Fibroblast of skin of scalp (primary cell): ENCODE data around the gene CDC6.

Experiments
- DNase-seq: peaks from one replicate; pipeline ENCODE4 v3.0.0-alpha.2; 2013

Gene CDC6

DNA sequence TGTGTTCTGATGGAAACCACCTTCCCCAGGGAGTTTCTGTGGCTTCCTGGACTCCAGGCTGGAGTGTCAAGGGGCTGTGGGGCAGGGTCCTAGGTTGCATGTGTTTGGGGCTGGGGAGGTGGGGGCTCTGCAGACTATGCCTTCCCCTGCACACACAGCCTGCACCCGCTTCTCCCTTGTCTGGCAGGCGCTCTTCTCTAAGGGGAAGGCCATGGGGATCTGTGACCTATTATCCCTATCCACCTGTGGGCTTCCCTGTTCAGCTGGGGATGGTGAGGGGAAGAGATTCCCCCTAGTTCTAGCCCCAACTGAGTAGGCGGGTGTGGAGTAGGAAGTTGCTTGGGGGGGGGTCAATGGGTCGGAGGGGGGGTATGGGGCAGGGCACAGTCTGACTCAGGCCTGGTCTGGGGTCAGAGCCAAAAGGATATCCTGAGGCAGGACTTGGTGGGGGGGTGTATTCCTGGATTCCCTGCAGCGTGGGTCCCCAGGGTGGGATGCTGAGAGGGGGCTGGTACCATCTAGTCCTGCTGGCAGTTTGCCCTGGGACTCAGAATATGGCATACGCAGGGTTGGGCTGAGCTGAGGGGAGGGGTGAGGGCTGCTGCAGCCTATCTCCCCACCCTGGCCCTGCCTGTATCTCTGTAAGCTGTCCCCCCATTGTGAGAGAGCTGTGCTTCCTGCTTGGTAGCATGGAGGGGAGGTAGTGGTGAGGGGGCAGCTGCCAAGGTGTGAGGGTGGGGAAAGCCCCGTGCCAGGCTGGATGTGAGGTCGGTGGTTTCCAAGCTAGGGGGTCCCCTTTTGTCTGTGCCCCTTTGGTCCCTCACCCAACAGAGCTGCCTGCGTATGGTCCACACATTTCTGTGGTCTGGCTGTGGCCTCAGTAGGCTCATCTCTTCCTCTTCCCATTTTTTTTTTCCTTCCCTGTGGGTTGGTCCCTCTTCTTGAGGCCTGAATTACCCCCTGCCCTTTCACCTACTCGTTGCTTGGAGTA lies 36.0 kb downstream of the CDC6 start:
- DNase-seq = peak; percentile 86

DNA sequence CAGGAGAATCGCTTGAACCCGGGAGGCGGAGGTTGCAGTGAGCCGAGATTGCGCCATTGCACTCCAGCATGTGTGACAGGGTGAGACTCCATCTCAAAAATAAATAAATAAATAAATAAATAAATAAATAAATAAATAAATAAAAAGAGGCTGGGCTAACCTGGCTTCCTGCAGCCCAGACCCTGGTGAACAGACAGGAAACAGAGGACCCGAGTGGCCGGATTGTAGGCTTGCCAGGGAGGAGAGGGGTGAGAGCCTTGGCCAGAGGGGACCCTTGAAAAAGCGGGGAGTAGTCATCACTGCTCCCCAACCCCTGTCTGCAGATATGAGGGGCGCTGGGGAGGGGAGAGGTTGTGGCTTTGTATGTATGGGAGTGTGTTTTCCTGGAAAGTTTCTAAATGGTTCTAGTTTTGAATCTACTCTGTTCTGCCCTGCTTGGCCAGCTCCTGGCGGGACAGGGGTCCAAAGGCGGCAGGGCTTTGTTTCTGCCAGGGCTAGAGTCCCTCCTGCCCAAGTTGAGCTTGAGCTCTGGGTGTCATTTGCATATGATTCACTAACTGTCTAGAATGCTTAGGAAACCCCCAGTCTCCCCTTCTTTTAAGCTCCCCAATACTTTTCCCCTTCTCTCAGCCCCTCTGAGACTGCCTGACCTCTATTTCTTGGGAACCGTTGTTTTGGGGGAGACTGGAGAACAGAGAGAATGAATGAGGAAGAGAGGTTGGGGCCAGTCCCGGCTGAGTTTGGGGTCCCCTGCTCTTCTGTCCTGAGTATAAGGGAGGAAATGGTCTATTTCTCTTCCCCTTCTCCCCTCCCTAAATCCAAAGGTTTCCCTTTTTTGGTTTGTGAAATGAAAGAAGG lies 37.7 kb downstream of the CDC6 start:
- DNase-seq = no peak

DNA sequence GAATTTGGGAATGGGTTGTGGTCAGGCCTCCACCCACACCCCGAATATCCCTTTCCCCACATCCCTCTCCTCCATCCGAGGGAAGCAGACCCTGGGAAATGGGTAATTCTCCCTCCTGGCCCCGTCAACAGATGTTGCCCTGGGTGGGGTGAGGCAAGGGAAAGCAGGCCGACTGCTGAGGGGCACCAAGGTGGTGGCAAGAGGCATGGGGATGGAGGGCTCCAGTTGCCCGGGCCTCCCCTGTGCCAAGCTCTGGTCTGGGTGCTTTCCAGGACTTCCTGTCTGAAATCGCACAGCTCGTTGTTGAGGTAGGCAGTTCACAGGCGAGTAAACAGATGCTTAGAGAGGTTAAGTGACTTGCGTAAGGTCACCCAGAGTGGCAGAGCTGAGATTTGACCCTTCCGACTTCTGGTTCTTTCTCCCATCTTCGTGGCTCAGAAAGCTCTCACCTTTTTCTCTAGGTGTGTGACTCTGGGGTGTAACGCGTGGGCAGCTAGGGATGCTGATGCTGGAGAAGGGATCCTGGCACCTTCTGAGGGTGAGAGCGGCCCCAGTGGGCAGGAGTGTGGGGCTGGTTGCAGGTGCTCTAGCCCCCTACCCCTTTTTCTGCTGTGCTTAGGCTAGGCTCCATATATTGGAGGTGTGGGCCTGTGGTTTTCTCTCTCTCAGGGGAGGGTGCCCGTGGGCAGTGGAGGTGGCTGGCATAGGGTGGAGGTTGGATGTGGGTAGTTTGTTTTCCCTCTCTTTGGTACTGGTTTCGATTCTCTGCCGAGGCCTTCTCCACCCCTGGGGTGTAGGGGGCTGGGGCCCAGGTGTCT lies 38.5 kb downstream of the CDC6 start:
- no peak for DNase-seq

DNA sequence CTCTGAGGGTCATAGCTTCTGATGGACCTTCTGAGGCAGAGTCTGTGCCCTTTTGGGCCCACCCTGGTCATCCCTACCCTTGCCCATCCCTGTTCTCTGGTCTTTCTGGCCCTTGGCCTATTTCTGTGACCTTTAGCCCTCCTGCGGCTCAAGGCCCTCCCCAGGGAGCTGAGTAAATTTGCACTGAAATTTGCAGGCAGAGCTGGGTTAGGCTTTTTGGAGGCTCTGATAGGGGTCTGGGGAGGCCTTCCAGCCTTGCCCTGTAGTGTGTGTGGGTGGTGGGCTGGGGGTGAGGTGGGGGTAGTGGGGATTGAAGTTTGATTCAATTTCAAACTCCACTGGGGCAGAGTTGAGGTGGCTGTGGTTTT lies 39.1 kb downstream of the CDC6 start:
- no peak for DNase-seq

DNA sequence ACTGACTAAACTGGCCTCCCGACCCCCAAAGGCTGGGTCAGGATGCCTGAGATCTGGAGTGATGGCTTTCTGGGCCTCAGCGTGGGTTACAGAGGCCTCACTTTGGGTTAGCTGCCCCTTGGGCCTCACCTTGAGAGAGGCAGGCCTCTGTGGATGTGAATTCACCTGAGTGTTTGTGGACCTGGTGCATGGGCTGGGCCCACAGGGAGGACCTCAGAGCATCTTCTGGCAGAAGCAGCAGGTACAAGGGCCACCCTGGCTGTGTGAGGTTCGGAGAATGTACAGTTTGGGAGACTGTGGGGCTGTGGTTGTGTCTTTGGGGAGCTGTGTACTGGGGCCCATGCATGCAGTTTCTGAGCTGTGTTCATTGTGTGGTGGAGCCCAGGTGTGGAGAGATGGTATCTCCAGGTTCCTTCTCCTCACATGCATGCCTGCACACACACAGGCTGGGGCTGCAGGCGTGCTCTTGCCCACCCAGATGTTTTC lies 39.6 kb downstream of the CDC6 start:
- DNase-seq = no peak

DNA sequence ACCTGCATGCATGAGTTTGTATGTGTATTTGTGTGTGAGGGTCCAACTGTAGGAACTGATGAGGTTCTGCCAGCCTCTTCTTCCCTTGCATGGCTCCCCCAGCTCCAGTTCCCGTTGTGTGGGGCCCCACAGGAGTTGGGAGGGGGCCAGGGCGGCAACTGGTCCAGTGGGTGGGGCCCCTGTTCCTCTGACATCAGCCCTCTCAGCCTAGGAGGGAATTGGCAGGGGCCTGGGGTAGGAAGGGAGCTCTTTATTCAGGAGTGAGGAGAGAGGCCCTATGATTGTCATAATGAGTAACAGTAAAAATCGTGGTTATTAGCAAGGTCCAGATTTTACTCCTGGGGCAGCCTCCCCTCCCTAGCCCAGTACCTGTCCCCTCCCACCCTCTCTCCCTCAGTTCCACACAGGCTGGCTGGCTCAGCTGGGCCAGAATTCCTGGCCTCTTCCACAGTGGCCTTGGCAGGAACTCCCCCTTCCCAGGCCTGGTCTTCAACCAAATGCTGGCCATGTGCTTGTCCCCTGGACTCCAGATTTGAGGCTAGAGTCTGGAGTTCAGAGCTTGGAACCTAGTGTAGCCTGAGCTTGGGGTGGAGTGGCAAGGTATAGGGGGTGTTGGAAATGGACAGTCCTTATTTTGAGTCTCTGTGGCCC lies 40.2 kb downstream of the CDC6 start:
- DNase-seq = no peak

DNA sequence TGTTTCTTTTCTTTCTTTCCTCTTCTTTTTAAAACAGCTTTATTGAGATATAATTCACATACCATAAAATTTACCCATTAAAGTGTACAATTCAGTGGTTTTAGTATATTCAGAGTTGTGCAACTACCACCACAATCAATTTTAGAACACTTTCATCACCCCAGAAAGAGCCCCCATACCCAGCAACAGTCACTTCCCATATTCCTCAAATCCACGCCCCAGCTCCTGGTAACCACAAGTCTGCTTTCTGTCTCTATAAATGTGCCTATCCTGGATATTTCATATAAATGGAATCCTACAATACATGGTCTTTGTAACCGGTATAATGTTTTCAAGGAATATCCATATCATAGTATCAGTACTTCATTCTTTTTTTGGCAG lies 40.7 kb downstream of the CDC6 start:
- DNase-seq = no peak

DNA sequence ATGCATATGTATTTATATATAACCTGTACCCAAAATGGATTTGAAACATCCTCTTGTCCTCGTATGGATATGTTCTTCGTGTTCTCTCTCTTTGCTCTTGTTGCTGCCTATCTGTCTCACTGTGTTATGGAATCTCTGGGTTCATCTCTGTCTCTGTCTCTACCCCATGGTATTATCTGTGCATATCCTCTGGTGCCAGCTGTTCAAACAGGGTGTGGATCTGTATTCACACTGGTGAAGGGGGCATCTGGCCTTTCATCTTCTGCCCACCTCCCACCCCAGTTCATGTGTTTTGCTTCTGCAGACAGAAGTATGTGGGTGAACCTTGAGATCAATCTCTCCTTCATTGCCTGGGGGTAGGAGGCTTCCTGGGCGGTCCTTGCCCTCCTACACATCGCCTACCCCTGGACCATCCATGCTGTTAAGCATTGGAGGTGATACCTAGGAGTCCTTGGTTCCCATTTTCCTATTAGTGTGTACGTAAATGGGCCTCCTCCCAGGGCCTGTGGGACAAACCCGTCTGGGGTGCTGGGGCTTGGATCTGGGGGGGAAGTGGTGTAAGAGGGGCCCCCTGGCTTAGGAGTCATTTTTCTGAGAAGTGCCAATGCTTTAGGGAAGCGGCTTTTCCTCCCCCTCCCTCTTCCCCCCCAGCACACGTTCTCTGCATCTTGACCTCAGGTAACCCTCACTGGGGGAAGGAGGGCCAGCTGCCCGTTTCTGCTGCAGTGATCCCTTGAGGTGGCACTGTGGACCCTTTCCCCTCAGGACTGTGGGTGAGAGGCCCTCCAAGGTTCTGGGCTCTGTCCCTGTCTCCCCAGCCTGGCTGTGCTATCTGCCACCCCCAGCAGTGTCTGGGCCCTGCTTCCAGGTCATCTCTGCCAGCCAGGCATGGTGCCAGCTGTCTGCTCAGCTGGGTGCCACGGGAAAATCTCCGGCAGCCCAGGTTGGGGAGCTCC lies 42.4 kb downstream of the CDC6 start:
- no peak for DNase-seq

DNA sequence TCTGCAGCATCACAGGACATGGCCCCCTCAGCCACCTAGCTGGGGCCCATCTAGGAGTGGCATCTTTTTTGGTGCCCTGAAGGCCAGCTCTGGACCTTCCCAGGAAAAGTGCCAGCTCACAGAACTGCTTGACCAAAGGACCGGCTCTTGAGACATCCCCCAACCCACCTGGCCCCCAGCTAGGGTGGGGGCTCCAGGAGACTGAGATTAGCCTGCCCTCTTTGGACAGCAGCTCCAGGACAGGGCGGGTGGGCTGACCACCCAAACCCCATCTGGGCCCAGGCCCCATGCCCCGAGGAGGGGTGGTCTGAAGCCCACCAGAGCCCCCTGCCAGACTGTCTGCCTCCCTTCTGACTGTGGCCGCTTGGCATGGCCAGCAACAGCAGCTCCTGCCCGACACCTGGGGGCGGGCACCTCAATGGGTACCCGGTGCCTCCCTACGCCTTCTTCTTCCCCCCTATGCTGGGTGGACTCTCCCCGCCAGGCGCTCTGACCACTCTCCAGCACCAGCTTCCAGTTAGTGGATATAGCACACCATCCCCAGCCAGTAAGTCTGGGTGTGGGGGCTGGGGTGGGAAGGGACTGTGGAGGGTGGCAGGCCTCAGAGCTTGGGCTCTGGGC lies 43.3 kb downstream of the CDC6 start:
- no peak for DNase-seq

DNA sequence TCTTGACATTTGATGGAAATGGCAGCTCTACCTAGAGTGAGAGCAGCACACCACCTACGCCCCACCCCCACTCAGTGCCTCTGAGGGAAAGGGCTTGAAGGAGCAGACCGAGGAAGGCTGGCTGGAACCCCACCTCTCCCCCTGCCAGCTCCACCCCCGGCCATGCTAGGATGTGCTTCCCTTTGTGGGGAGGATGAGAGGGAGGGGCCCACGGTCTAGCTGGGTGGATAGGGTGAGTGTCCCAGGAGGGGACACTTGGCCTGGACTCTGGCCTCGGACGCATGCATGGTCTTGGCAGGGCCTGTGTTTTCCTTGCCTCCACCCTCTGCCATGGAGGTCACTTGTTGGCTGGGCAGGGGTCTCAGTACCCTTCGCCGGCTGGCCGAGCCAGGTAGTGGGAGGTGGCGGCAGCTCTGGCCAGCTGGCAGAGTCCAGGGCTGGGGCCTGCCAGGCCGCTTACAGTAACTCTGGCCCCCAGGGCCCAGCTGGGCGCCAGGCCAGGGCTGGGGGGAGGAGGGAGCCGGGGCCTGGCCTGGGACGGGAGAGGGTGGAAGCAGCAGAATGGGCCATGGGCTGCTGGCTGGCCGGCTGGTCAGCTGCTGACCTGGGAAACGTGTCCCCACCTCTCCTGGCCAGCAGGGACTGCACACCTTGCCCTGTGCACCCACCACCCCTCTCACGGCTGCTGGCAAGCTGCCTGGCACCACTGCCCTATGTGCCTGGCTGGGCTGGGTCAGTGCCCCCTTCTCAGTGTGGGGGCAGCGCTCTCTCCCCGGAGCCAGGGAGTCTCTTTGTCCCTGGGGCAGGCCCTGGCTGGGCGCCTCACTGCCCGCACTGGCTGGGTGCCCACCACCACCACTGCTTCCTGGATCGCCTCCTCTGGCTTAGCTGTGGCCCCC lies 44.3 kb downstream of the CDC6 start:
- DNase-seq = no peak

DNA sequence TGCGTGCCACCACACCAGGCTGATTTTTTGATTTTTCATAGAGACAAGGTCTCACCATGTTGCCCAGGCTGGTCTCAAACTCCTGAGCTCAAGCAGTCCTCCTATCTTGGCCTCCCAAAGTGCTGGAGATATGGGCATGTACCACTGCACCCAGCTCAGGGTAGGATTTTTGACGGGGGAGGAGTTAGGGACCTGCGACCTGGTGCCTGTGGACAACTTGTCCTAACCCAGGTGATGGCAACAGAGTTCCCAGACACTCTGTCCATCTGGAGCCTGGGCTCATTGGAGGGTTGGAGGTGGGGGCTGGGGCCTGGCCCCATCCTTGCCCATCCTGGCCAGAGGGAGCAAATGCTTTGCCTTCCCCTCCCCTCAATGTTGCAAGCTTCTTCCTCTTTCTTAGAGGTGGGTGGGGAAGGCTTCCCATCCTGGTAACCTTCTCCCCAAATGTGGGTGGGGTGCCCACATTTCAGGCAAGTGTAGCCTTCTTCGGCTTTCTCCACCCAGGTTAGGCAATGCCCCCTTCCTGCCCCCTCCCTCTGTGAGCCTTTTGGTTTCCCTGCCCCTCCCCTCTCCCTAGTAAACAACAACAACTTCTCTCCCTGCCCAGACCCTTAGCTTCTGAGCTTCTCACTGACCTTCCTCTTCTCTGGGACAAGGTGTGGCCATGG lies 46.2 kb downstream of the CDC6 start:
- DNase-seq = no peak

DNA sequence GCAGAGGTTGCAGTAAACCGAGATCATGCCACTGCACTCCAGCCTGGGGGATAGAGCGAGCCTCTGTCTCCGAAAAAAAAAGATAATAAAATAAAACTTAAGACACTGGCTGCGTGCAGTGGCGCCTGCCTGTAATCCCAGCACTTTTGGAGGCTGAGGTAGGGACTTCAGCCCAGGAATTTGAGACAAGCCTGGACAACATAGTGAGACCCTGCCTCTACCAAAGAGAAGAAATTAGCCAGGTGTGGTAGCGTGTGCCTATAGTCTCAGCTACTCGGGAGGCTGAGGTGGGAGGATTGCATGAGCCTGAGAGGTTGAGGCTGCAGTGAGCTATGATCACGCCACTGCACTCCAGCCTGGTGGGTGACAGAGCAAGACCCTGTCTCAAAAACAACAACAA lies 47.9 kb downstream of the CDC6 start:
- DNase-seq = no peak

DNA sequence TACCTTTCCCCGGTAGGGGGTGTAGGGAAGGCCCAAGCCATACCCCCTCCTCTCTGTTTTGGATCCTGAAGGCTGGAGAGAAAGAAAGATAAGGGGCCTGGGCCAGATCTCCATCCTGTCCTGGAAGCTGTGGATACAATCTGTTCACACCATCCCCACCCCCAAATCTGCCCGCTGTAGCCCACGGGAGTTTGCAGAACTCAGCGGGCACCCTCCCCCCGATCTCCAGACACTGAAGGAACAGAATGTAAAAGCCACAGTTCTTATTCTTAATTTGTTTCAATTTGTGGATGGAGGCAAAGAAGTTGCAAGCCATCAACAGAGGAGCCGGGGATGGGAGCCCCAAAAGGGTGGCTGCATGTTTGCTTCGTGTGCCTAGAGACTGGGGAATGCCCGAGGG lies 49.7 kb downstream of the CDC6 start:
- no peak for DNase-seq

DNA sequence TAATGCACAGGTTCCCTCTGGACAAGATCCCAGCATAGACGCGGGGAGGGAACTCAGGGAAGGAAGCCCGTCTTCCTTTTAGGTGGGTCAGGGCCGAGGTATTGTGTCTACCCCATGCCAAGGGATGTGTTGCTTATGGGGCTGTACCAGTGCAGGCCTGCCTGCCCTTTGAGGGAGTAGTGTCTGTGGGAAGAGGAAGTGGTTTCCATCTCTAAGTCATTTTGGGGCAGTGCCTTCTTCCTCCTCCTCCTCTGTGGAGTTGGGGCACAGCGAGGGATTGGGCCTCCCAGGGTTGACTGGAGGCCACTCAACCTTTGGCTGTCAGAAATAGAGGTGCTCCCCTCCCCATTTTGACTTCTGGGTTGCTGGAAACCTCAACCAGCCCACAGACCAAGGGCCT lies 50.4 kb downstream of the CDC6 start:
- DNase-seq = no peak

DNA sequence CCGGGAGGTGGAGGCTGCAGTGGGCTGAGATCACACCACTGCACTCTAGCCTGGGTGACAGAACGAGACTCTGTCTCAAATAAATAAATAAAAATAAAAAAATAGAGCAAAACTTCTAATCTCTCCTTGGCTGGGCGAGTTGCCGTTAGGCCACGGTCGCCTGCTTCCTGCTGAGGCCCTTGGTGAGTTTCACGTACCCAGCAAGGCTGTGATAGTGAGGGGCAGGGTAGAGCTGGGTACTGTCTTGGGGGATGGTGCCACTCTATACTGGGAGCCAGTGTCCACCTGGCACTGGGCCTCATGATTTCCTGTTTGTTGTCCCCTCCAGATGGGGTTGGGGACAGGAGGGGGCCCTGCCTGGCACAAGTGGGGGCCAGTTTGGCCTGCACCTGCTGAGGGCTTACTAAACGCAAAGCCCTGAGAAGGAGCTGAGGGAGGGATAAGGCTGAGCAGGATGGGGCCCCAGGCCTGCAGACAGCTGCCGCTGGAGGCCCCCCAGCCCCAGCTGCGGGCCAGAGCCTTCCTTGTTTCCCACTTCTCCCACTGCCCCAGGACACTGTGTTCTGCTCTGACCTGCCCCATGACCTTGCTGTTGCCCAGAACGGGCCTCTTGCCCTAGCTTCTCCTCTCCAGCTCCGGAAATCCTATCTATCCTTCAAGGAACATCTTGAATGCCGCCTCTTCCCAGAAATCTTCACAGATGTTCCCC lies 51.4 kb downstream of the CDC6 start:
- DNase-seq = no peak

DNA sequence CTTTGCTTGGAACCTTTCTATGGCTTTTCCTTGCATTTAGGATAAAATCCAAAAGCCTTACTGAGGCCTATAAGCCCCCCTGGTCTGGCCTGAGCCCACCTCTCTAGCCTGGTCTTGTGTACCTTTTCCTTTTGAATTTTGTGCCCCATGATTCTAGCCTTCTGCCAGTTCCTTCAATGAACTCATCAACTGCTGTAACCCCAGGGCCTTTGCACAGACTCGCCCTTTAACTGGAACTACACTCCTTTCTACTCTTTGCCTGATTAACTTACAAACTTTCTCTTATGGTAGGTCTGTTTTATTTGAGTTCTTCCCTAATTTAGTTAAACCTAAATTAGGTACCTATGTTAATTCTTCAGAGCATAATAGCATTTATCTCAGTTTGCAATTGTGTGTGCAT lies 52.6 kb downstream of the CDC6 start:
- DNase-seq = no peak

DNA sequence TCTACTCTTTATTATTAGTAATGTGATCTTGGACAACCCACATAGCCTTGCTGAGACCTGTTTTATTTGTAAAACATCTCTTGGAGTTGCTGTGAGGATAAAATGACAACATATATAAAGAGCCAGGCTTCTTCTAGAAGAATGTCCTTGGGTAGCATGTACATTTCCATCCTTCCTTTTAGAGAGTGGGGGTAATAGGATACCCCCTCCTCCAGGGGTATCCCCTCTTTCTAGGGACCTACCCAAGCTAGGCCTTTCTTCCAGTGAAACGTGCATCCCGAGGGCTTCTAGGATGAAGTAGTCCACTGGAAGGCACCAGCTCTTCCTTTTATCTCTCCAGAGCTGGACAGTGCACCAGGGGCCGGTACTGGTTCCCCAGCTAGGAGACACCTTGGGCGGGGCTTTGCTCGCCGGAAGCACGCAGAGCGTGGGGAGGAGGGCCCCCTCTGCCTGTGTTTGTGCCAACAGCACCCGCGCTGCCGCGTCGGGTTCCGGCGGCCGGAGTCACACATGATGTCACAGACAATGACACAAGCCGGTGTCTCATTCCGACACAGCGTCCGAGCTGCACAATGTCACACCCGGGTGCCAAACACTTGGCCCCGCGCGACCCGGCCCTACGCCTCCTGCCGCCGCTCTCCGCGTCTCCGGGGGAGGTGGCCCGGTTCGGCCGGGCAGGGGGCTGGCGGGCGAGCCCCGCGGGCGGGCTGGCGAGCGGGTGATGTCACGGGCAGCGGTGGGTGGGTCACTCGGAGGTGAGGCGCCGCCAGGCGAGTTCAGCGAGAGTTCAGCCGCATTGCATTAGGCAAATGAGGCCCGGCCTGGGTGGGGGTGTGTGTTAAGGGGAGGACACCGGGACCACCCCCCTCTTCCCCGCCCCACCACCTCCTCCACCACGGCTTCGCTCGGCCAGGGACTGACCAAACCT lies 53.5 kb downstream of the CDC6 start:
- peak; percentile 66 for DNase-seq
